A549 (cell line): Measurements from ENCODE around the gene ATP1A4. TPM values are rescaled to one million over a fixed set of nuclear protein-coding genes. Genes with fewer than 3 reads are reported as not detected.

Experiments
- ATAC-seq, 2 experiments: fragments of 200-7000 bp in 1 of 2; fragments of >200 bp in 1 of 2; cut with Nextera tagmentation in 1 of 2; cut with Tn5 transposase in 1 of 2; 3 replicates each; pipeline versions ENCODE4 v1.8.0 to v1.9.1; 2018 to 2020; ENCODE audit warnings: mild to moderate bottlenecking in 1 of 2, moderate library complexity in 1 of 2
- CTCF ChIA-PET: fragments of 300-600 bp; sonication (Branson Sonifier 250); formaldehyde crosslinking; extraction: SDS; loops from one replicate; lab custom pipeline; 2021; ENCODE audit warnings: antibody characterized with exemption, inconsistent platforms; lab: Yijun Ruan, JAX
- POLR2A ChIA-PET: fragments of 350-600 bp; formaldehyde crosslinking; extraction: SDS; loops from one replicate; lab custom pipeline; 2021; ENCODE audit warnings: antibody characterized with exemption, inconsistent platforms; lab: Yijun Ruan, JAX
- DNase-seq, 2 experiments: peaks; one replicate each; pipeline versions ENCODE4 v3.0.0 to v3.0.0-alpha.2; 2011 to 2016; ENCODE audit warnings: low read depth in 1 of 2, low spot score in 1 of 2
- FAIRE-seq: peaks from 2 replicates; lab custom pipeline; 2011; peaks lifted over from hg19 to GRCh38; lab: Jason Lieb, UNC
- H3K27ac ChIP-seq, 2 experiments: fragments of >200 bp; sonication (Bioruptor Twin); formaldehyde crosslinking; 3 replicates each; pipeline ENCODE4 v1.5.1; 2016 to 2017
- H3K4me1 ChIP-seq: fragments of >200 bp; sonication (Bioruptor Twin); formaldehyde crosslinking; 3 replicates; pipeline ENCODE4 v1.6.1; 2016
- H3K4me2 ChIP-seq: fragments of >200 bp; sonication (Bioruptor Twin); formaldehyde crosslinking; 3 replicates; pipeline ENCODE4 v1.6.1; 2016
- H3K4me3 ChIP-seq: fragments of >200 bp; sonication (Bioruptor Twin); formaldehyde crosslinking; 3 replicates; pipeline ENCODE4 v1.5.1; 2016
- H3K9me3 ChIP-seq: fragments of >200 bp; sonication (Bioruptor Twin); formaldehyde crosslinking; 3 replicates; pipeline ENCODE4 v1.6.1; 2016
- BCL3 ChIP-seq: fragments of >200 bp; sonication (Bioruptor Twin); formaldehyde crosslinking; IDR thresholded peaks from 3 replicates; pipeline ENCODE4 v1.6.1; 2016
- CBX2 ChIP-seq: fragments of 200-600 bp; sonication (generic); IDR thresholded peaks from 2 replicates; pipeline ENCODE4 v1.6.1; 2016; ENCODE audit warnings: low read depth, mild to moderate bottlenecking, borderline replicate concordance
- CBX8 ChIP-seq: fragments of 200-600 bp; sonication (generic); IDR thresholded peaks from 2 replicates; pipeline ENCODE4 v1.6.1; 2016
- CEBPB ChIP-seq, 2 experiments: fragments of >200 bp in 1 of 2; sonication (Bioruptor Twin) in 1 of 2; formaldehyde crosslinking in 1 of 2; IDR thresholded peaks; 2 replicates each; pipeline ENCODE4 v1.6.1; 2012 to 2016
- CHD4 ChIP-seq: fragments of 200-600 bp; sonication (generic); IDR thresholded peaks from 2 replicates; pipeline ENCODE4 v1.6.1; 2016; ENCODE audit warnings: antibody characterized with exemption, mild to moderate bottlenecking, borderline replicate concordance
- EHF ChIP-seq: fragments of 250-450 bp; sonication (Bioruptor Pico); IDR thresholded peaks from 2 replicates; pipeline ENCODE4 v1.5.0; 2020; ENCODE audit warnings: mild to moderate bottlenecking
- EHMT2 ChIP-seq: fragments of 200-600 bp; sonication (generic); IDR thresholded peaks from 2 replicates; pipeline ENCODE4 v1.6.1; 2016; ENCODE audit warnings: antibody characterized with exemption, low read depth, mild to moderate bottlenecking, moderate library complexity
- HDAC2 ChIP-seq: fragments of 200-600 bp; sonication (generic); IDR thresholded peaks from 2 replicates; pipeline ENCODE4 v1.6.1; 2016
- HEYL ChIP-seq: fragments of 250-450 bp; sonication (Bioruptor Pico); IDR thresholded peaks from 2 replicates; pipeline ENCODE4 v1.8.0; 2021; ENCODE audit warnings: mild to moderate bottlenecking, moderate library complexity
- HOXA7 ChIP-seq: fragments of 250-450 bp; sonication (Bioruptor Pico); IDR thresholded peaks from 2 replicates; pipeline ENCODE4 v1.5.0; 2020; ENCODE audit warnings: mild to moderate bottlenecking, moderate library complexity
- HOXB13 ChIP-seq: fragments of 250-450 bp; sonication (Bioruptor Pico); IDR thresholded peaks from 2 replicates; pipeline ENCODE4 v1.5.0; 2020; ENCODE audit warnings: low read depth, mild to moderate bottlenecking, moderate library complexity
- JUNB ChIP-seq: fragments of >200 bp; sonication (Bioruptor Twin); formaldehyde crosslinking; IDR thresholded peaks from 2 replicates; pipeline ENCODE4 v1.6.1; 2016
- KDM1A ChIP-seq: fragments of 200-600 bp; sonication (generic); IDR thresholded peaks from 2 replicates; pipeline ENCODE4 v1.6.1; 2016; ENCODE audit warnings: low read depth, mild to moderate bottlenecking
- KDM5A ChIP-seq: fragments of 200-600 bp; sonication (generic); IDR thresholded peaks from 2 replicates; pipeline ENCODE4 v1.6.1; 2016; ENCODE audit warnings: antibody characterized with exemption, mild to moderate bottlenecking
- MAFK ChIP-seq: fragments of 450-650 bp; IDR thresholded peaks from 2 replicates; pipeline ENCODE4 v1.6.1; 2014; ENCODE audit not compliant: partially characterized antibody
- NR3C1 ChIP-seq: fragments of >200 bp; sonication (Bioruptor Twin); formaldehyde crosslinking; IDR thresholded peaks from 3 replicates; pipeline ENCODE4 v1.6.1; 2017
- PHF8 ChIP-seq: fragments of 200-600 bp; sonication (generic); IDR thresholded peaks from 2 replicates; pipeline ENCODE4 v1.6.1; 2016; ENCODE audit warnings: low read depth, mild to moderate bottlenecking, antibody characterized with exemption, moderate library complexity, borderline replicate concordance
- POLR2AphosphoS2 ChIP-seq: conservative IDR thresholded peaks from 2 replicates; pipeline ENCODE4 v1.6.1; 2012; ENCODE audit warnings: low read length, improper control_type of control experiment, inconsistent platforms
- RAD21 ChIP-seq, 2 experiments: fragments of >200 bp in 1 of 2; sonication (Bioruptor Twin) in 1 of 2; formaldehyde crosslinking in 1 of 2; IDR thresholded peaks in 1 of 2; conservative IDR thresholded peaks in 1 of 2; 2 replicates in 1 of 2; 3 replicates in 1 of 2; pipeline ENCODE4 v1.6.1; 2012 to 2018; ENCODE audit warnings: inconsistent platforms in 1 of 2
- SMC3 ChIP-seq: fragments of >200 bp; sonication (Bioruptor Twin); formaldehyde crosslinking; IDR thresholded peaks from 3 replicates; pipeline ENCODE4 v1.6.1; 2018; ENCODE audit warnings: inconsistent platforms
- SREBF2 ChIP-seq: fragments of 450-650 bp; IDR thresholded peaks from 2 replicates; pipeline ENCODE4 v1.6.1; 2014; ENCODE audit warnings: mild to moderate bottlenecking, moderate library complexity
- TFCP2L1 ChIP-seq: fragments of 250-450 bp; sonication (Bioruptor Pico); IDR thresholded peaks from 2 replicates; pipeline ENCODE4 v1.5.0; 2021; ENCODE audit warnings: mild to moderate bottlenecking
- ZNF302 ChIP-seq: fragments of 250-450 bp; sonication (Bioruptor Pico); IDR thresholded peaks from 2 replicates; pipeline ENCODE4 v1.9.0; 2021; ENCODE audit warnings: inconsistent platforms, mild to moderate bottlenecking, moderate library complexity
- ZSCAN20 ChIP-seq: fragments of 250-450 bp; sonication (Bioruptor Pico); IDR thresholded peaks from 2 replicates; pipeline ENCODE4 v1.8.0; 2022; ENCODE audit warnings: mild to moderate bottlenecking, moderate library complexity
- WGBS: methylation state at CpG from one replicate; pipeline ENCODE4 v1.1.6; 2017; ENCODE audit errors: missing lambda C conversion rate; 5-methylcytosine and 5-hydroxymethylcytosine counted together
- polyA plus RNA-seq, 4 experiments: library from polyadenylated mRNA; depleted of rRNA in 3 of 4; stranded (reverse); fragments of >200 nt; fragmentation: RNase III in 1 of 4; extraction: RNeasy Plus Mini Kit Qiagen cat#74134 plus additional on column Dnase treatment in 1 of 4; gene quantifications; 2 replicates in 3 of 4; 3 replicates in 1 of 4; pipeline ENCODE4 v1.2.3, GENCODE V29; 2011 to 2017
- TF ChIP-seq, protein P1 (sequence below): IDR thresholded peaks from 2 replicates; pipeline ENCODE4 v1.6.1; 2012
- TF ChIP-seq, protein P2 (sequence below): fragments of >200 bp; sonication (Bioruptor Twin); formaldehyde crosslinking; IDR thresholded peaks from 2 replicates; pipeline ENCODE4 v1.6.1; 2016

Gene ATP1A4
- polyA plus RNA-seq, 2 of the 4 experiments (the other 2 are of a cell fraction) = not detected

DNA sequence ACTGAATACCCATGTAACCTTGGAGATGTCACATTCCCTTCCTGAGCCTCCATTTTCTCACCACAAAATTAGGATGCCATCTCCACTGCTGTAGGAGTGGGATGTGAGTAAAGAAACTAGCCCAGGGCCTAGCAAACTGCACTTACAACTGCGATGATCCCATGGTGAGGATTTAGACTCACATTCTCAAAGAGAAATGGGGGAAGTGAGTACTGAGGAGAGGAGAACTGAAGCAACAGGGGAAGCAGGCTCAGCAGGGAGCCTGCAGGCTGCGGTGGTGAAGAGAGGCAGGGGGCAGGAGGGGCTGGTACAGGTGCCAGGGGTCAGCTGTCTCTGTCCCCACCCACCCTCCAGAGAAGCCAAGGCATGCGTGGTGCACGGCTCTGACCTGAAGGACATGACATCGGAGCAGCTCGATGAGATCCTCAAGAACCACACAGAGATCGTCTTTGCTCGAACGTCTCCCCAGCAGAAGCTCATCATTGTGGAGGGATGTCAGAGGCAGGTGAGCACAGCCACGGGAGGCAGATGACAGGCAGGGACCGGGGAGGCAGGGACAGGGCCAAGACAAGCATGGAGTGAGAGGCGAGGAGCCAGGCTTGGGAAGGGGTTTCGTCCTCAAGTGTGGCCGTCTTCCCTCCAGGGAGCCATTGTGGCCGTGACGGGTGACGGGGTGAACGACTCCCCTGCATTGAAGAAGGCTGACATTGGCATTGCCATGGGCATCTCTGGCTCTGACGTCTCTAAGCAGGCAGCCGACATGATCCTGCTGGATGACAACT, 16.4 kb upstream of the ATP1A4 start:
- ChIA-PET POLR2A (no interaction called here), CTCF (interaction anchor here (0.5 kb wide), 1 partner anchor 283 kb away, joined by 3 read pairs; no protein-coding TSS in a partner anchor)
- DNase-seq = no peak
- TF ChIP-seq KDM1A = no peak
- TF ChIP-seq TFCP2L1 (CRISPR knock-in tag) = no peak
- TF ChIP-seq HDAC2 = no peak
- no peak for TF ChIP-seq HEYL (CRISPR knock-in tag)
- TF ChIP-seq ZSCAN20 = no peak
- no peak for TF ChIP-seq CBX2
- TF ChIP-seq BCL3 = no peak
- TF ChIP-seq, protein P1, sequence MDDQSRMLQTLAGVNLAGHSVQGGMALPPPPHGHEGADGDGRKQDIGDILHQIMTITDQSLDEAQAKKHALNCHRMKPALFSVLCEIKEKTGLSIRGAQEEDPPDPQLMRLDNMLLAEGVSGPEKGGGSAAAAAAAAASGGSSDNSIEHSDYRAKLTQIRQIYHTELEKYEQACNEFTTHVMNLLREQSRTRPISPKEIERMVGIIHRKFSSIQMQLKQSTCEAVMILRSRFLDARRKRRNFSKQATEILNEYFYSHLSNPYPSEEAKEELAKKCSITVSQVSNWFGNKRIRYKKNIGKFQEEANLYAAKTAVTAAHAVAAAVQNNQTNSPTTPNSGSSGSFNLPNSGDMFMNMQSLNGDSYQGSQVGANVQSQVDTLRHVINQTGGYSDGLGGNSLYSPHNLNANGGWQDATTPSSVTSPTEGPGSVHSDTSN = no peak
- TF ChIP-seq PHF8 = no peak
- TF ChIP-seq SMC3 = no peak
- TF ChIP-seq SREBF2 = no peak
- TF ChIP-seq, protein P2, sequence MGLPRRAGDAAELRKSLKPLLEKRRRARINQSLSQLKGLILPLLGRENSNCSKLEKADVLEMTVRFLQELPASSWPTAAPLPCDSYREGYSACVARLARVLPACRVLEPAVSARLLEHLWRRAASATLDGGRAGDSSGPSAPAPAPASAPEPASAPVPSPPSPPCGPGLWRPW = no peak
- TF ChIP-seq CBX8 = no peak
- TF ChIP-seq NR3C1 = no peak
- no peak for TF ChIP-seq RAD21 (conservative IDR thresholded peaks at IDR 0.05 in 1 of 2, IDR thresholded peaks at IDR 0.05 in 1 of 2)
- no peak for TF ChIP-seq ZNF302 (CRISPR knock-in tag)
- no peak for ATAC-seq
- peaks cover 12% of the 10 kb centered on the region; the same call in 2 of the 3 replicates for H3K4me1 ChIP-seq
- H3K4me3 ChIP-seq = no peak overlapping the region
- no peak for FAIRE-seq
- 78% methylated on average over 20 of the region's 20 CpGs for WGBS
- no peaks in the 10 kb centered on the region for H3K9me3 ChIP-seq
- no peak overlapping the region for H3K27ac ChIP-seq
- H3K4me2 ChIP-seq = no peak overlapping the region

GRCh38 chr1:160136121-160136925, 15.1 kb upstream of the ATP1A4 start:
- WGBS = 84% methylated on average over 22 of the region's 22 CpGs
- no peaks in the 10 kb centered on the region for H3K9me3 ChIP-seq
- no peak for TF ChIP-seq POLR2AphosphoS2
- no peak for TF ChIP-seq HOXB13 (CRISPR knock-in tag)
- no peak for TF ChIP-seq KDM5A
- TF ChIP-seq CHD4 = no peak
- TF ChIP-seq RAD21 (conservative IDR thresholded peaks at IDR 0.05 in 1 of 2, IDR thresholded peaks at IDR 0.05 in 1 of 2) = no peak
- no peak for TF ChIP-seq JUNB
- TF ChIP-seq HEYL (CRISPR knock-in tag) = no peak
- no peak for TF ChIP-seq CEBPB (IDR thresholded peaks at IDR 0.05)
- no peak for TF ChIP-seq EHF
- TF ChIP-seq MAFK = no peak
- TF ChIP-seq, protein P1 = no peak
- no peak for TF ChIP-seq EHMT2
- TF ChIP-seq KDM1A = no peak
- TF ChIP-seq HOXA7 (CRISPR knock-in tag) = no peak
- CTCF ChIA-PET = interaction anchor here (1.2 to 2.0 kb wide), 2 partner anchors 19 to 36 kb away, joined by 3 to 9 read pairs; no protein-coding TSS in a partner anchor
- H3K4me2 ChIP-seq = no peak overlapping the region
- no peak overlapping the region for H3K4me3 ChIP-seq
- FAIRE-seq (no peak), ATAC-seq (no peak), DNase-seq (no peak)
- 0 out of 6 replicates have a peak overlapping the region, but pooled peaks of 1 of the 2 experiments have one; percentile 19 for H3K27ac ChIP-seq
- POLR2A ChIA-PET = no interaction called here
- peaks cover 1% of the 10 kb centered on the region; the same call in 2 of the 3 replicates for H3K4me1 ChIP-seq
